Breast epithelium (tissue), 4 donors: ENCODE results near the gene NOX5. TPM values are rescaled to one million over a fixed set of nuclear protein-coding genes. Genes with fewer than 3 reads are reported as not detected.

Source experiments
- DNase-seq, 2 donors: peaks; one replicate each; pipeline ENCODE4 v3.0.0-alpha.2; 2019; ENCODE audit warnings: low spot score in 2 of 2
- H3K27ac ChIP-seq, 2 donors: fragments of 200-600 bp; sonication (generic) in 1 of 2; one replicate each; pipeline ENCODE4 v1.5.1; 2016 to 2019; ENCODE audit warnings: mild to moderate bottlenecking in 1 of 2
- H3K27me3 ChIP-seq, 2 donors: fragments of 200-600 bp; sonication (generic) in 1 of 2; one replicate each; pipeline versions ENCODE4 v1.5.1 to v1.6.0; 2017 to 2019; ENCODE audit warnings: control low read depth in 1 of 2, mild to moderate bottlenecking in 1 of 2
- H3K36me3 ChIP-seq: fragments of 200-600 bp; one replicate; pipeline ENCODE4 v1.5.1; 2019
- H3K4me1 ChIP-seq, 2 donors: fragments of 200-600 bp; sonication (generic); one replicate each; pipeline ENCODE4 v1.5.1; 2016 to 2019; ENCODE audit warnings: control low read depth in 1 of 2
- H3K4me3 ChIP-seq, 3 donors: fragments of 200-600 bp; sonication (generic); 1 replicate in 2 of 3; 2 replicates in 1 of 3; pipeline ENCODE4 v1.5.1; 2016 to 2019; ENCODE audit warnings: mild to moderate bottlenecking in 3 of 3, moderate library complexity in 2 of 3
- H3K9me3 ChIP-seq, 2 donors: fragments of 200-600 bp; sonication (generic) in 1 of 2; one replicate each; pipeline ENCODE4 v1.5.1; 2016 to 2019; ENCODE audit warnings: control low read depth in 1 of 2
- POLR2A ChIP-seq: fragments of 450-650 bp; IDR thresholded peaks from one replicate; pipeline ENCODE4 v1.6.1; 2016; ENCODE audit warnings: antibody characterized with exemption, mild to moderate bottlenecking, moderate library complexity
- POLR2AphosphoS5 ChIP-seq, 3 donors: sonication (generic); formaldehyde crosslinking; IDR thresholded peaks; one replicate each; pipeline ENCODE4 v1.6.1; 2017; ENCODE audit warnings: antibody characterized with exemption in 3 of 3
- intact Hi-C: fragments of 100-400 bp; cut with DNase I; formaldehyde crosslinking; loops from one replicate; pipeline ENCODE4 v1.15.1; 2023; ENCODE audit warnings: low total_unique reads
- total RNA-seq, 3 donors: library from RNA; depleted of rRNA; stranded (reverse); fragments of >200 nt; gene quantifications; one replicate each; pipeline ENCODE4 v1.1.0, GENCODE V29; 2016
- TF ChIP-seq, protein P1 (sequence below), 3 donors: fragments of 450-650 bp; IDR thresholded peaks; one replicate each; pipeline ENCODE4 v1.5.1; 2016 to 2017; ENCODE audit warnings: antibody characterized with exemption in 3 of 3, mild to moderate bottlenecking in 3 of 3, moderate library complexity in 3 of 3

Gene NOX5
- total RNA-seq, 3 donors from 2014 or later = 1.0 to 2.6 (median 1.9) TPM

GRCh38 chr15:69012761-69013364, 1.6 kb upstream of the NOX5 start:
- TF ChIP-seq POLR2A (no peak), POLR2AphosphoS5 (IDR thresholded peaks at IDR 0.05) (no peak)
- TF ChIP-seq, protein P1, sequence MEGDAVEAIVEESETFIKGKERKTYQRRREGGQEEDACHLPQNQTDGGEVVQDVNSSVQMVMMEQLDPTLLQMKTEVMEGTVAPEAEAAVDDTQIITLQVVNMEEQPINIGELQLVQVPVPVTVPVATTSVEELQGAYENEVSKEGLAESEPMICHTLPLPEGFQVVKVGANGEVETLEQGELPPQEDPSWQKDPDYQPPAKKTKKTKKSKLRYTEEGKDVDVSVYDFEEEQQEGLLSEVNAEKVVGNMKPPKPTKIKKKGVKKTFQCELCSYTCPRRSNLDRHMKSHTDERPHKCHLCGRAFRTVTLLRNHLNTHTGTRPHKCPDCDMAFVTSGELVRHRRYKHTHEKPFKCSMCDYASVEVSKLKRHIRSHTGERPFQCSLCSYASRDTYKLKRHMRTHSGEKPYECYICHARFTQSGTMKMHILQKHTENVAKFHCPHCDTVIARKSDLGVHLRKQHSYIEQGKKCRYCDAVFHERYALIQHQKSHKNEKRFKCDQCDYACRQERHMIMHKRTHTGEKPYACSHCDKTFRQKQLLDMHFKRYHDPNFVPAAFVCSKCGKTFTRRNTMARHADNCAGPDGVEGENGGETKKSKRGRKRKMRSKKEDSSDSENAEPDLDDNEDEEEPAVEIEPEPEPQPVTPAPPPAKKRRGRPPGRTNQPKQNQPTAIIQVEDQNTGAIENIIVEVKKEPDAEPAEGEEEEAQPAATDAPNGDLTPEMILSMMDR (IDR thresholded peaks at IDR 0.05) = no peak
- Histone ChIP-seq H3K27ac (no peak overlapping the region), H3K9me3 (peaks cover 15 to 17% of the 10 kb centered on the region in 2 donors), H3K36me3 (no peaks in the 10 kb centered on the region), H3K27me3 (no peaks in the 10 kb centered on the region), H3K4me3 (no peak overlapping the region), H3K4me1 (no peaks in the 10 kb centered on the region)
- intact Hi-C loops = no loop called here
- no peak for DNase-seq

- intact Hi-C loops = no loop called here
- H3K4me1 ChIP-seq = no peaks in the 10 kb centered on the region
- TF ChIP-seq, protein P1 (IDR thresholded peaks at IDR 0.05) = no peak
- TF ChIP-seq POLR2A (no peak), POLR2AphosphoS5 (IDR thresholded peaks at IDR 0.05) (no peak)
- H3K27me3 ChIP-seq = no peaks in the 10 kb centered on the region
- H3K27ac ChIP-seq = no peak overlapping the region
- DNase-seq = no peak
- no peaks in the 10 kb centered on the region for H3K36me3 ChIP-seq
- no peak overlapping the region for H3K4me3 ChIP-seq
- H3K9me3 ChIP-seq = peaks cover 5 to 7% of the 10 kb centered on the region in 2 donors
Observed at GRCh38 chr15:69013726-69014406, 629 bp upstream of the NOX5 start.

- TF ChIP-seq POLR2A (no peak), POLR2AphosphoS5 (IDR thresholded peaks at IDR 0.05) (no peak)
- TF ChIP-seq, protein P1 (IDR thresholded peaks at IDR 0.05) = no peak
- no peak overlapping the region for H3K27ac ChIP-seq
- intact Hi-C loops = no loop called here
- no peaks in the 10 kb centered on the region for H3K4me1 ChIP-seq
- no peaks in the 10 kb centered on the region for H3K9me3 ChIP-seq
- H3K27me3 ChIP-seq = no peaks in the 10 kb centered on the region
- DNase-seq = no peak
- no peaks in the 10 kb centered on the region for H3K36me3 ChIP-seq
- no peak overlapping the region for H3K4me3 ChIP-seq
Observed at GRCh38 chr15:69015591-69015990, 1.1 kb downstream of the NOX5 start.

GRCh38 chr15:69016021-69016595, 1.6 kb downstream of the NOX5 start:
- intact Hi-C loops = no loop called here
- Histone ChIP-seq H3K4me1 (no peaks in the 10 kb centered on the region), H3K27me3 (no peaks in the 10 kb centered on the region), H3K36me3 (no peaks in the 10 kb centered on the region), H3K27ac (no peak overlapping the region), H3K4me3 (no peak overlapping the region), H3K9me3 (no peaks in the 10 kb centered on the region)
- TF ChIP-seq, protein P1 (IDR thresholded peaks at IDR 0.05) = no peak
- no peak for TF ChIP-seq POLR2AphosphoS5 (IDR thresholded peaks at IDR 0.05)
- no peak for TF ChIP-seq POLR2A
- no peak for DNase-seq

GRCh38 chr15:69017978-69018377, 3.5 kb downstream of the NOX5 start:
- no peak for TF ChIP-seq POLR2AphosphoS5 (IDR thresholded peaks at IDR 0.05)
- no peak for TF ChIP-seq POLR2A
- TF ChIP-seq, protein P1 (IDR thresholded peaks at IDR 0.05) = no peak

More at GRCh38 chr15:69017978-69018377, 3.5 kb downstream of the NOX5 start:
- intact Hi-C loops = no loop called here
- Histone ChIP-seq H3K36me3 (no peaks in the 10 kb centered on the region), H3K27me3 (no peaks in the 10 kb centered on the region), H3K4me1 (no peaks in the 10 kb centered on the region), H3K27ac (no peak overlapping the region), H3K4me3 (no peak overlapping the region), H3K9me3 (no peaks in the 10 kb centered on the region)
- DNase-seq = no peak
